ENCODE data around the gene MMD2.

DNA sequence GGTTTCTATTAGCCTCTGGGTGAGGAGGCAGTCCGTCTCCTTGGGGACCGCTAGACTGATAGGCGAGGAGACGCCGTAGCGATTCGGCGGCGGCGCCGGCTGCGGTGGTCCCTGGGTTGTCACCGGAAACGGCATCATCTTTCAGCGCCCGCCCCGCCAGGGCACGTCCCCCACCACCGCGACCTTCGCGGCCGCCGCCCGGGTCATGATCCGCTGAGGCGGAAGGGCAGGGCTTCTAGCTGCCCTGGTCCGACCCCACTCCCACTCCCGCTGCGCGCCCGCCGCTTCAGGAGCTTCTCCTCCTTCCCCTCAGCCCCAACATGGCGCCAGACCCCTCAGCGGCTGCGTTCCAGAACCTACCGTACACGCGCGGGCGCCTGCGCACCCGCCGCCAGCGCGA is 97.3 kb downstream of the MMD2 start, which contains the start of gene PAPOLB:
- TF ChIP-seq, protein P1, sequence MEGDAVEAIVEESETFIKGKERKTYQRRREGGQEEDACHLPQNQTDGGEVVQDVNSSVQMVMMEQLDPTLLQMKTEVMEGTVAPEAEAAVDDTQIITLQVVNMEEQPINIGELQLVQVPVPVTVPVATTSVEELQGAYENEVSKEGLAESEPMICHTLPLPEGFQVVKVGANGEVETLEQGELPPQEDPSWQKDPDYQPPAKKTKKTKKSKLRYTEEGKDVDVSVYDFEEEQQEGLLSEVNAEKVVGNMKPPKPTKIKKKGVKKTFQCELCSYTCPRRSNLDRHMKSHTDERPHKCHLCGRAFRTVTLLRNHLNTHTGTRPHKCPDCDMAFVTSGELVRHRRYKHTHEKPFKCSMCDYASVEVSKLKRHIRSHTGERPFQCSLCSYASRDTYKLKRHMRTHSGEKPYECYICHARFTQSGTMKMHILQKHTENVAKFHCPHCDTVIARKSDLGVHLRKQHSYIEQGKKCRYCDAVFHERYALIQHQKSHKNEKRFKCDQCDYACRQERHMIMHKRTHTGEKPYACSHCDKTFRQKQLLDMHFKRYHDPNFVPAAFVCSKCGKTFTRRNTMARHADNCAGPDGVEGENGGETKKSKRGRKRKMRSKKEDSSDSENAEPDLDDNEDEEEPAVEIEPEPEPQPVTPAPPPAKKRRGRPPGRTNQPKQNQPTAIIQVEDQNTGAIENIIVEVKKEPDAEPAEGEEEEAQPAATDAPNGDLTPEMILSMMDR (IDR thresholded peaks at IDR 0.05; ENCODE audit: low read depth, low read length, poor library complexity, severe bottlenecking): no peak
- TF ChIP-seq EZH2phosphoT487 (IDR thresholded peaks at IDR 0.05; ENCODE audit: borderline replicate concordance, low read length): no peak
